Nephron (organoid): ENCODE results near the gene JARID2.

Experiments
- H3K27ac Mint-ChIP-seq, 3 experiments: 2 replicates each; pipeline ENCODE4 v1.8.0; 2020; ENCODE audit warnings: mixed read lengths in 3 of 3, mild to moderate bottlenecking in 2 of 3, moderate library complexity in 1 of 3
- H3K27me3 Mint-ChIP-seq: 2 replicates; pipeline ENCODE4 v1.8.0; 2021; ENCODE audit warnings: low read depth, mild to moderate bottlenecking, moderate library complexity, mixed read lengths
- H3K36me3 Mint-ChIP-seq: 2 replicates; pipeline ENCODE4 v1.8.0; 2020; ENCODE audit warnings: low read depth, mixed read lengths
- H3K4me1 Mint-ChIP-seq: 2 replicates; pipeline ENCODE4 v1.8.0; 2020; ENCODE audit warnings: mixed read lengths
- H3K4me3 Mint-ChIP-seq, 3 experiments: 2 replicates each; pipeline ENCODE4 v1.8.0; 2020; ENCODE audit warnings: mild to moderate bottlenecking in 3 of 3, mixed read lengths in 3 of 3, moderate library complexity in 2 of 3
- H3K9me3 Mint-ChIP-seq: 2 replicates; pipeline ENCODE4 v1.8.0; 2020; ENCODE audit warnings: mixed read lengths
- CTCF ChIP-seq, 3 experiments: fragments of 200-600 bp; sonication (generic); IDR thresholded peaks; one replicate each; pipeline ENCODE4 v1.5.0; 2021; ENCODE audit warnings: antibody characterized with exemption in 3 of 3; ENCODE audit not compliant: unreplicated experiment in 3 of 3

The JARID2 gene

GRCh38 chr6:15265787-15266186 lies 19.9 kb downstream of the JARID2 start:
- Mint-ChIP-seq H3K36me3 (peaks cover 4% of the 10 kb centered on the region), H3K27me3 (no peaks in the 10 kb centered on the region), H3K4me1 (peaks cover 82% of the 10 kb centered on the region), H3K4me3 (peak overlapping the region in 2 of 3 experiments; percentile 55 to 61), H3K27ac (peak overlapping the region; percentile 71 to 79 (median 71)), H3K9me3 (no peaks in the 10 kb centered on the region)
- TF ChIP-seq CTCF (IDR thresholded peaks at IDR 0.05; ENCODE audit: unreplicated experiment in 3 of 3) = no peak

- no peaks in the 10 kb centered on the region for H3K27me3 Mint-ChIP-seq
- H3K4me3 Mint-ChIP-seq = peak overlapping the region; percentile 31 to 67 (median 35)
- no peak for TF ChIP-seq CTCF (IDR thresholded peaks at IDR 0.05; ENCODE audit: unreplicated experiment in 3 of 3)
- no peaks in the 10 kb centered on the region for H3K9me3 Mint-ChIP-seq
- peak overlapping the region; percentile 71 to 77 (median 71) for H3K27ac Mint-ChIP-seq
- peaks cover 4% of the 10 kb centered on the region for H3K36me3 Mint-ChIP-seq
- H3K4me1 Mint-ChIP-seq = peaks cover 82% of the 10 kb centered on the region
Observed at GRCh38 chr6:15266423-15266996, 20.6 kb downstream of the JARID2 start.

- H3K9me3 Mint-ChIP-seq = no peaks in the 10 kb centered on the region
- H3K27ac Mint-ChIP-seq = peak overlapping the region; percentile 71 to 77 (median 71)
- peaks cover 79% of the 10 kb centered on the region for H3K4me1 Mint-ChIP-seq
- peak overlapping the region in 2 of 3 experiments; percentile 13 to 31 for H3K4me3 Mint-ChIP-seq
- TF ChIP-seq CTCF (IDR thresholded peaks at IDR 0.05; ENCODE audit: unreplicated experiment in 3 of 3) = no peak
- H3K36me3 Mint-ChIP-seq = peaks cover 1% of the 10 kb centered on the region
- no peaks in the 10 kb centered on the region for H3K27me3 Mint-ChIP-seq
Observed at GRCh38 chr6:15267221-15267620, 21.4 kb downstream of the JARID2 start.

GRCh38 chr6:15268137-15268908 lies 22.5 kb downstream of the JARID2 start:
- Mint-ChIP-seq H3K4me3 (peak overlapping the region; percentile 10 to 48 (median 29)), H3K36me3 (peaks cover 6% of the 10 kb centered on the region), H3K27me3 (no peaks in the 10 kb centered on the region), H3K9me3 (no peaks in the 10 kb centered on the region), H3K27ac (peak overlapping the region; percentile 51 to 77 (median 71)), H3K4me1 (peaks cover 71% of the 10 kb centered on the region)
- TF ChIP-seq CTCF (IDR thresholded peaks at IDR 0.05; ENCODE audit: unreplicated experiment in 3 of 3) = no peak

- no peaks in the 10 kb centered on the region for H3K27me3 Mint-ChIP-seq
- H3K36me3 Mint-ChIP-seq = peaks cover 7% of the 10 kb centered on the region
- peak overlapping the region in 1 of 3 experiments; percentile 48 for H3K4me3 Mint-ChIP-seq
- H3K4me1 Mint-ChIP-seq = peaks cover 66% of the 10 kb centered on the region
- H3K27ac Mint-ChIP-seq = peak overlapping the region; percentile 51 to 77 (median 71)
- no peaks in the 10 kb centered on the region for H3K9me3 Mint-ChIP-seq
- no peak for TF ChIP-seq CTCF (IDR thresholded peaks at IDR 0.05; ENCODE audit: unreplicated experiment in 3 of 3)
Observed at GRCh38 chr6:15269011-15269410, 23.1 kb downstream of the JARID2 start.
